H9 (cell line): ENCODE data around the gene GRID2. TPM values are rescaled to one million over a fixed set of nuclear protein-coding genes. Genes with fewer than 3 reads are reported as not detected.
A peak's percentile ranks its signal among the peaks of the same experiment; 100 is the strongest.
"Not testable (repeated sequence)": the region's sequence is repeated elsewhere in the genome, so short reads cannot be mapped to it uniquely, and the experiment has no call there.

Source experiments
- DNase-seq: peaks from one replicate; pipeline ENCODE4 v3.0.0-alpha.2; 2017
- H2AFZ ChIP-seq: one replicate; pipeline ENCODE4 v1.6.1; 2013; ENCODE audit warnings: mild to moderate bottlenecking, low read length, control low read depth, moderate library complexity
- H2AK5ac ChIP-seq: 2 replicates; pipeline ENCODE4 v1.6.1; 2013; ENCODE audit warnings: low read length, control low read depth, mixed read lengths; ENCODE audit not compliant: insufficient read length
- H2BK120ac ChIP-seq: one replicate; pipeline ENCODE4 v1.6.1; 2013; ENCODE audit warnings: low read depth, mild to moderate bottlenecking, low read length, control low read depth, inconsistent platforms; ENCODE audit not compliant: poor library complexity, severe bottlenecking
- H2BK12ac ChIP-seq: 2 replicates; pipeline ENCODE4 v1.6.1; 2013; ENCODE audit warnings: low read length, control low read depth, mixed read lengths, low read depth; ENCODE audit not compliant: insufficient read length
- H2BK15ac ChIP-seq: 2 replicates; pipeline ENCODE4 v1.6.1; 2013; ENCODE audit warnings: low read depth, low read length, control low read depth
- H2BK20ac ChIP-seq: one replicate; pipeline ENCODE4 v1.6.1; 2013; ENCODE audit warnings: low read depth, mild to moderate bottlenecking, low read length, control low read depth, inconsistent platforms; ENCODE audit not compliant: poor library complexity, severe bottlenecking
- H2BK5ac ChIP-seq: 2 replicates; pipeline ENCODE4 v1.6.1; 2013; ENCODE audit warnings: low read length, control low read depth, mixed read lengths; ENCODE audit not compliant: insufficient read length
- H3K14ac ChIP-seq: 2 replicates; pipeline ENCODE4 v1.6.1; 2013; ENCODE audit warnings: low read length, control low read depth; ENCODE audit not compliant: insufficient read depth
- H3K18ac ChIP-seq: 2 replicates; pipeline ENCODE4 v1.6.1; 2013; ENCODE audit warnings: low read depth, mild to moderate bottlenecking, mixed read lengths, low read length, control low read depth; ENCODE audit not compliant: insufficient read length
- H3K23ac ChIP-seq: 2 replicates; pipeline ENCODE4 v1.6.1; 2013; ENCODE audit warnings: low read length, control low read depth, mixed read lengths, low read depth; ENCODE audit not compliant: insufficient read length
- H3K23me2 ChIP-seq: 2 replicates; pipeline ENCODE4 v1.6.1; 2013; ENCODE audit warnings: low read depth, mild to moderate bottlenecking, mixed read lengths, low read length, control low read depth; ENCODE audit not compliant: insufficient read length, poor library complexity, severe bottlenecking
- H3K27ac ChIP-seq: 2 replicates; pipeline ENCODE4 v1.5.1; 2013; ENCODE audit warnings: low read length, control low read depth, mixed read lengths, low read depth; ENCODE audit not compliant: insufficient read length
- H3K27me3 ChIP-seq: 2 replicates; pipeline ENCODE4 v1.6.1; 2013; ENCODE audit warnings: low read length, control low read depth, inconsistent platforms; ENCODE audit not compliant: insufficient read depth
- H3K4ac ChIP-seq: 2 replicates; pipeline ENCODE4 v1.6.1; 2013; ENCODE audit warnings: low read depth, mild to moderate bottlenecking, control low read depth, inconsistent platforms, low read length, moderate library complexity
- H3K4me1 ChIP-seq: 2 replicates; pipeline ENCODE4 v1.6.1; 2013; ENCODE audit warnings: low read length, control low read depth, inconsistent platforms; ENCODE audit not compliant: insufficient read depth
- H3K4me2 ChIP-seq: 2 replicates; pipeline ENCODE4 v1.6.1; 2013; ENCODE audit warnings: low read length, control low read depth, mixed read lengths; ENCODE audit not compliant: insufficient read length, insufficient read depth
- H3K56ac ChIP-seq: 2 replicates; pipeline ENCODE4 v1.6.1; 2013; ENCODE audit warnings: low read depth, mild to moderate bottlenecking, mixed read lengths, low read length, control low read depth; ENCODE audit not compliant: insufficient read length
- H3K79me1 ChIP-seq: 2 replicates; pipeline ENCODE4 v1.6.1; 2013; ENCODE audit warnings: low read depth, mild to moderate bottlenecking, moderate library complexity, low read length, control low read depth, inconsistent platforms; ENCODE audit not compliant: insufficient read depth, poor library complexity, severe bottlenecking
- H3K79me2 ChIP-seq: 2 replicates; pipeline ENCODE4 v1.6.1; 2013; ENCODE audit warnings: low read length, control low read depth, inconsistent platforms; ENCODE audit not compliant: insufficient read depth
- H3K9ac ChIP-seq: 2 replicates; pipeline ENCODE4 v1.6.1; 2013; ENCODE audit warnings: low read length, control low read depth, mixed read lengths; ENCODE audit not compliant: insufficient read length; ENCODE audit errors: extremely low read depth
- H3K9me3 ChIP-seq: one replicate; pipeline ENCODE4 v1.6.1; 2013; ENCODE audit warnings: low read depth, low read length, inconsistent platforms; ENCODE audit not compliant: control insufficient read depth
- H3T11ph ChIP-seq: one replicate; pipeline ENCODE4 v1.6.1; 2013; ENCODE audit warnings: mild to moderate bottlenecking, low read length, control low read depth, inconsistent platforms
- H4K20me1 ChIP-seq: one replicate; pipeline ENCODE4 v1.6.1; 2013; ENCODE audit not compliant: control insufficient read depth, insufficient read length, insufficient read depth
- H4K5ac ChIP-seq: 2 replicates; pipeline ENCODE4 v1.6.1; 2013; ENCODE audit warnings: low read depth, mild to moderate bottlenecking, mixed read lengths, low read length, control low read depth; ENCODE audit not compliant: insufficient read length
- H4K8ac ChIP-seq: replicated peaks from 2 replicates; pipeline ENCODE4 v1.6.1; 2013; ENCODE audit warnings: low read length, control low read depth, mixed read lengths, low read depth; ENCODE audit not compliant: insufficient read length
- H4K91ac ChIP-seq: 2 replicates; pipeline ENCODE4 v1.6.1; 2013; ENCODE audit warnings: low read depth, mild to moderate bottlenecking, moderate library complexity, mixed read lengths, low read length, control low read depth; ENCODE audit not compliant: insufficient read length
- H3K27ac Mint-ChIP-seq, 3 experiments: 2 replicates in 2 of 3; 3 replicates in 1 of 3; pipeline ENCODE4 v1.8.0; 2020 to 2021; ENCODE audit warnings: mixed read lengths in 3 of 3, mild to moderate bottlenecking in 1 of 3, moderate library complexity in 1 of 3
- H3K27me3 Mint-ChIP-seq: 2 replicates; pipeline ENCODE4 v1.8.0; 2021; ENCODE audit warnings: low read depth, mild to moderate bottlenecking, moderate library complexity, mixed read lengths
- H3K36me3 Mint-ChIP-seq, 3 experiments: 2 replicates in 2 of 3; 3 replicates in 1 of 3; pipeline ENCODE4 v1.8.0; 2020 to 2021; ENCODE audit warnings: low read depth in 3 of 3, mixed read lengths in 3 of 3; ENCODE audit not compliant: insufficient read depth in 1 of 3
- H3K4me1 Mint-ChIP-seq, 2 experiments: 2 replicates each; pipeline ENCODE4 v1.8.0; 2020; ENCODE audit warnings: mixed read lengths in 2 of 2
- H3K4me3 Mint-ChIP-seq, 2 experiments: 2 replicates in 1 of 2; 3 replicates in 1 of 2; pipeline ENCODE4 v1.8.0; 2020 to 2021; ENCODE audit warnings: mild to moderate bottlenecking in 2 of 2, mixed read lengths in 2 of 2, moderate library complexity in 1 of 2
- H3K9me3 Mint-ChIP-seq, 2 experiments: 2 replicates in 1 of 2; 3 replicates in 1 of 2; pipeline ENCODE4 v1.8.0; 2020; ENCODE audit warnings: mild to moderate bottlenecking in 2 of 2, mixed read lengths in 2 of 2, moderate library complexity in 1 of 2
- WGBS: extraction: QIAGEN DNeasy Blood & Tissue Kit; methylation state at CpG from one replicate; pipeline ENCODE4 v1.1.7; 2013; ENCODE audit warnings: missing lambda C conversion rate, low lambda C conversion rate, mixed read lengths; ENCODE audit not compliant: insufficient read length; ENCODE audit errors: extremely low coverage; 5-methylcytosine and 5-hydroxymethylcytosine counted together
- total RNA-seq: library from RNA; stranded (reverse); gene quantifications from 2 replicates; pipeline ENCODE4 v1.2.1, GENCODE V29; 2021

Gene GRID2
- total RNA-seq, 1 experiment from 2014 or later = 21.8 TPM

GRCh38 chr4:92277057-92277881, 26.5 kb upstream of the GRID2 start:
- not testable (repeated sequence) for H2BK5ac ChIP-seq, H3K23me2 ChIP-seq, H2AFZ ChIP-seq, H3K4me1 ChIP-seq, H4K91ac ChIP-seq, H3K27me3 ChIP-seq, H2BK20ac ChIP-seq, H3K14ac ChIP-seq, H3K18ac ChIP-seq, H4K8ac ChIP-seq, H3T11ph ChIP-seq, H2AK5ac ChIP-seq, H3K56ac ChIP-seq, H2BK12ac ChIP-seq, H3K23ac ChIP-seq, H3K27me3 Mint-ChIP-seq, H4K5ac ChIP-seq, H4K20me1 ChIP-seq, H3K4ac ChIP-seq, H2BK120ac ChIP-seq, H2BK15ac ChIP-seq, H3K9me3 ChIP-seq, H3K79me1 ChIP-seq
- peaks cover 5 to 15% (median 13%) of the 10 kb centered on the region in 3 experiments; a peak in 6 of 7 replicates for H3K36me3 Mint-ChIP-seq
- WGBS = no CpG with 5 or more reads among the region's 8 CpGs
- peak overlapping the region; percentile 82 for H3K9ac ChIP-seq
- peak overlapping the region; percentile 87 for H3K27ac ChIP-seq
- peak overlapping the region; percentile 98 to 99 (median 99) for H3K27ac Mint-ChIP-seq
- peak overlapping the region; percentile 99 to 100 for H3K4me3 Mint-ChIP-seq
- peaks cover 21% of the 10 kb centered on the region; the same call in 1 of the 2 replicates for H3K79me2 ChIP-seq
- H3K9me3 Mint-ChIP-seq = peaks cover 6 to 17% of the 10 kb centered on the region in 2 experiments; a peak in 4 of 5 replicates
- peak; percentile 71 for DNase-seq
- peaks cover 34 to 41% of the 10 kb centered on the region in 2 experiments for H3K4me1 Mint-ChIP-seq
- H3K4me2 ChIP-seq = peak overlapping the region; percentile 80
